Endodermal cell (in vitro differentiated cells): ENCODE results near the gene CLDN14. TPM values are rescaled to one million over a fixed set of nuclear protein-coding genes. Genes with fewer than 3 reads are reported as not detected.

Experiments used
- DNase-seq: peaks from one replicate; pipeline ENCODE4 v3.0.0-alpha.2; 2017
- H3K27ac ChIP-seq: 2 replicates; pipeline ENCODE4 v1.5.1; 2013; ENCODE audit warnings: mild to moderate bottlenecking, low read depth, low read length, moderate library complexity
- H3K27me3 ChIP-seq: 2 replicates; pipeline ENCODE4 v1.6.1; 2013; ENCODE audit warnings: mild to moderate bottlenecking, low read length, moderate library complexity; ENCODE audit not compliant: insufficient read depth, control insufficient read depth, poor library complexity, severe bottlenecking
- H3K36me3 ChIP-seq: 2 replicates; pipeline ENCODE4 v1.7.0; 2013; ENCODE audit warnings: mild to moderate bottlenecking, low read length, moderate library complexity; ENCODE audit not compliant: control insufficient read depth, insufficient read depth
- H3K4me1 ChIP-seq: one replicate; pipeline ENCODE4 v1.7.0; 2013; ENCODE audit warnings: low read length; ENCODE audit not compliant: control insufficient read depth, insufficient read depth
- H3K4me3 ChIP-seq: 2 replicates; pipeline ENCODE4 v1.5.1; 2013; ENCODE audit warnings: mild to moderate bottlenecking, low read length, moderate library complexity
- H3K9ac ChIP-seq: 2 replicates; pipeline ENCODE4 v1.6.1; 2013; ENCODE audit warnings: mild to moderate bottlenecking, low read length, moderate library complexity; ENCODE audit not compliant: poor library complexity, severe bottlenecking; ENCODE audit errors: extremely low read depth
- H3K9me3 ChIP-seq: 2 replicates; pipeline ENCODE4 v1.6.1; 2013; ENCODE audit warnings: mild to moderate bottlenecking, low read length, moderate library complexity; ENCODE audit not compliant: control insufficient read depth
- H3K27ac Mint-ChIP-seq: 2 replicates; pipeline ENCODE4 v1.8.0; 2020; ENCODE audit warnings: mixed read lengths
- H3K27me3 Mint-ChIP-seq: 2 replicates; pipeline ENCODE4 v1.8.0; 2021; ENCODE audit warnings: mild to moderate bottlenecking, mixed read lengths; ENCODE audit not compliant: insufficient read depth
- H3K36me3 Mint-ChIP-seq: 2 replicates; pipeline ENCODE4 v1.8.0; 2020; ENCODE audit warnings: low read depth, mixed read lengths
- H3K4me1 Mint-ChIP-seq: 2 replicates; pipeline ENCODE4 v1.8.0; 2020; ENCODE audit warnings: mixed read lengths
- H3K4me3 Mint-ChIP-seq: 2 replicates; pipeline ENCODE4 v1.8.0; 2020; ENCODE audit warnings: mild to moderate bottlenecking, moderate library complexity, mixed read lengths
- H3K9me3 Mint-ChIP-seq: 2 replicates; pipeline ENCODE4 v1.8.0; 2020; ENCODE audit warnings: mild to moderate bottlenecking, mixed read lengths
- WGBS, 2 experiments: methylation state at CpG; one replicate each; pipeline versions ENCODE4 v1.1.5 to v1.1.7; 2013; ENCODE audit warnings: missing lambda C conversion rate in 2 of 2, mixed read lengths in 1 of 2; ENCODE audit not compliant: insufficient coverage in 1 of 2, insufficient read length in 1 of 2; 5-methylcytosine and 5-hydroxymethylcytosine counted together
- total RNA-seq, 2 donors: library from RNA; stranded (reverse); fragmentation: NEBNext Ultra II Directional in 1 of 2; extraction: Animal tissue kit (Norgen Biotek cat#: 25700) in 1 of 2; gene quantifications; 2 replicates in 1 of 2; 3 replicates in 1 of 2; pipeline ENCODE4 v1.2.1, GENCODE V29; 2021
- TF ChIP-seq, protein P1 (sequence below): fragments of 200-600 bp; sonication (generic); conservative IDR thresholded peaks from 2 replicates; pipeline ENCODE4 v1.5.0; 2021; ENCODE audit warnings: antibody characterized with exemption, mild to moderate bottlenecking

CLDN14 gene
- total RNA-seq, 2 donors from 2014 or later = not detected

DNA sequence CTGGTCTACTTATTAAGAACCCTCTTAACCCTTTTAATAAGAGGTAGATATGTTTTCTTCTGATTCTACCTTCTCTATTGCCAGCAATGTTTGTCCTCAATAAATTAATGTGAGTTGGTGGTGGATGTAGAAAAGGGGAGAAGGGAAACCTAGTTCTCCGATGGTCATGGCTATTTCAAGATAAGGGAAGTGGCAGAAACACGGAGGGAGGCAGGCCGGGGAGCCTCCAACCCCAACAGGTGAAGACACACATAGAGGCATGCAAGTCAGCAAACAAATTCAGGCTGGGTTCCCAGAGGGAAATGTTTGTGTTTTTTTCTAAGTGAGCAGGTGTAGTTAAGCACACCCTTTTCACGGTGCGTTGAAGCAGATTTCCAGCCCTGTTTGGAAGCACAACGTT is 31.0 kb upstream of the CLDN14 start:
- no peak overlapping the region for H3K27ac ChIP-seq
- H3K4me1 ChIP-seq = no peaks in the 10 kb centered on the region
- no peaks in the 10 kb centered on the region for H3K9me3 ChIP-seq
- no peaks in the 10 kb centered on the region for H3K27me3 Mint-ChIP-seq
- no peak for DNase-seq
- H3K4me3 ChIP-seq = no peak overlapping the region
- H3K4me1 Mint-ChIP-seq = no peaks in the 10 kb centered on the region
- H3K36me3 Mint-ChIP-seq = no peaks in the 10 kb centered on the region
- no peaks in the 10 kb centered on the region for H3K36me3 ChIP-seq
- WGBS, 2 experiments = 90% methylated on average over 5 to 6 of the region's 6 CpGs
- H3K27me3 ChIP-seq = no peaks in the 10 kb centered on the region
- H3K4me3 Mint-ChIP-seq = no peak overlapping the region
- H3K27ac Mint-ChIP-seq = peak overlapping the region; percentile 66
- H3K9me3 Mint-ChIP-seq = peaks cover 3% of the 10 kb centered on the region
- no peak overlapping the region for H3K9ac ChIP-seq
- TF ChIP-seq, protein P1, sequence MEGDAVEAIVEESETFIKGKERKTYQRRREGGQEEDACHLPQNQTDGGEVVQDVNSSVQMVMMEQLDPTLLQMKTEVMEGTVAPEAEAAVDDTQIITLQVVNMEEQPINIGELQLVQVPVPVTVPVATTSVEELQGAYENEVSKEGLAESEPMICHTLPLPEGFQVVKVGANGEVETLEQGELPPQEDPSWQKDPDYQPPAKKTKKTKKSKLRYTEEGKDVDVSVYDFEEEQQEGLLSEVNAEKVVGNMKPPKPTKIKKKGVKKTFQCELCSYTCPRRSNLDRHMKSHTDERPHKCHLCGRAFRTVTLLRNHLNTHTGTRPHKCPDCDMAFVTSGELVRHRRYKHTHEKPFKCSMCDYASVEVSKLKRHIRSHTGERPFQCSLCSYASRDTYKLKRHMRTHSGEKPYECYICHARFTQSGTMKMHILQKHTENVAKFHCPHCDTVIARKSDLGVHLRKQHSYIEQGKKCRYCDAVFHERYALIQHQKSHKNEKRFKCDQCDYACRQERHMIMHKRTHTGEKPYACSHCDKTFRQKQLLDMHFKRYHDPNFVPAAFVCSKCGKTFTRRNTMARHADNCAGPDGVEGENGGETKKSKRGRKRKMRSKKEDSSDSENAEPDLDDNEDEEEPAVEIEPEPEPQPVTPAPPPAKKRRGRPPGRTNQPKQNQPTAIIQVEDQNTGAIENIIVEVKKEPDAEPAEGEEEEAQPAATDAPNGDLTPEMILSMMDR = no peak

DNA sequence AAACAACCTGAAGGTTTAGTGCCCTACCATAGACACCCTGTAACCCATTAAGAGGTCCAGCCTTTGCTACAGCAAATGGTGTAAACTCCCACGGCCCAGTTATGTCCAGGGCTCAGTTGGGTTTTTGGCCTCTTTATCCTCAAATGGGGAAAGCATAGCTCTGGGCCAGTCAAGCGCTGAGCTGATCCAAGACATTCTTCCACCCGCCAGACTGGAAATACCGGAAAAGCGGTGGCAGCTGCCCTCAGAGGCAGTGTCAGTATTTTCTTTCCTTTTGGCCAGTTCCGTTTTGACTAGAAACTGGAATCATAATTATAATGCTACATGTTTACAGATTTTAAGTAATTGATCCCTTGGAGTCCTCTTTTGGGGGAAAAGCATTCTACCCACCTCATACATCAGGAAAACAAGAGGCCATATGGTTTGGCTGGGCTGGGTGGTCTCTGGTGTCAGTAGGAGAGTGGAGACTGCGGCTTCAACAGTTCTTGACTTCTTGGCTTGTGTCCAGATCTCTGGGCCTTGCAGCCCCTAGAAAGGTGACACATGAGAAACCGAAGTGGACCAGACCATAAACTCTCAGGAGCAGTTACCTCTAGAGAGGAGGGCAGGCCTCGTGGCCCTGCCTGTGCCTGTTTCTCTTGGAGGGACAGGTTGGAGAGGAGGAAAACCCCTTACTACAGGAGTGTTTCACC is 30.2 kb upstream of the CLDN14 start:
- peaks cover 3% of the 10 kb centered on the region for H3K9me3 Mint-ChIP-seq
- WGBS, 2 experiments = 93 to 100% methylated on average over 4 to 8 of the region's 9 CpGs
- no peak overlapping the region for H3K27ac ChIP-seq
- H3K9ac ChIP-seq = no peak overlapping the region
- no peak overlapping the region for H3K27ac Mint-ChIP-seq
- H3K4me1 ChIP-seq = no peaks in the 10 kb centered on the region
- DNase-seq = no peak
- no peaks in the 10 kb centered on the region for H3K4me1 Mint-ChIP-seq
- no peaks in the 10 kb centered on the region for H3K27me3 Mint-ChIP-seq
- H3K4me3 ChIP-seq = no peak overlapping the region
- H3K36me3 Mint-ChIP-seq = no peaks in the 10 kb centered on the region
- no peaks in the 10 kb centered on the region for H3K36me3 ChIP-seq
- no peaks in the 10 kb centered on the region for H3K27me3 ChIP-seq
- H3K4me3 Mint-ChIP-seq = no peak overlapping the region
- H3K9me3 ChIP-seq = no peaks in the 10 kb centered on the region
- TF ChIP-seq, protein P1 = no peak

DNA sequence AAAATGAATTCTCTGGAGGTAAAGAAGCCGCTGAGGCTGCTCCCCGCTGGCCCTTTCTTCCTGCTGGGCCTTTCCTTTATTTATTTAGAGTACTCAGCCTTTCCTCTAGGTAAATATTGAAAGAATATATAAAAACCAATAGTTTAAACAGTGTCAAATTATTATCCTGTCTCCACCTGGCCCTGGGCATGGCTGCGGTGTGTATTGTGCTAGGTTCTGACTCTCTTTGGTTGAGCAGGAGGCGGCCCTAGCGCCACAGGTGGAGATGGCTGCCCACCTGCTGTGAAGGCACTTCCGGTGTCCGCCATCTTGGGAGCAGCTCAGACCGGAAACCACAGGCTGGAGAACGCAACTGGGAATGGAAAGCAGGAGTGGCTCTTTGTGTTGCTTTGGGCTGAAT is 29.0 kb upstream of the CLDN14 start:
- 91 to 96% methylated on average over 7 to 9 of the region's 9 CpGs for WGBS, 2 experiments
- Histone ChIP-seq H3K9me3 (no peaks in the 10 kb centered on the region), H3K36me3 (no peaks in the 10 kb centered on the region), H3K4me3 (no peak overlapping the region), H3K9ac (no peak overlapping the region), H3K27me3 (no peaks in the 10 kb centered on the region), H3K27ac (no peak overlapping the region), H3K4me1 (no peaks in the 10 kb centered on the region)
- Mint-ChIP-seq H3K4me1 (peaks cover 7% of the 10 kb centered on the region), H3K27me3 (no peaks in the 10 kb centered on the region), H3K36me3 (no peaks in the 10 kb centered on the region), H3K4me3 (no peak overlapping the region), H3K9me3 (peaks cover 3% of the 10 kb centered on the region), H3K27ac (no peak overlapping the region)
- DNase-seq = no peak
- TF ChIP-seq, protein P1 = no peak
